Measurements from ENCODE around the gene RIC8A.

The RIC8A gene

GRCh38 chr11:204587-205109 is 2.9 kb upstream of the RIC8A start:
- no peak for DNase-seq

- no peak for DNase-seq
Measured at GRCh38 chr11:205221-206001, 2.1 kb upstream of the RIC8A start.

- DNase-seq, result no peak
Measured at GRCh38 chr11:206002-206384, 1.5 kb upstream of the RIC8A start.

- DNase-seq, result peak; percentile 31
Measured at GRCh38 chr11:206526-207207, 841 bp upstream of the RIC8A start.

GRCh38 chr11:207863-208180 is 314 bp downstream of the RIC8A start:
- DNase-seq, result no peak

- DNase-seq, result peak; percentile 84
Measured at GRCh38 chr11:208181-208916, 841 bp downstream of the RIC8A start.

- no peak for DNase-seq
Measured at GRCh38 chr11:208917-209260, 1.4 kb downstream of the RIC8A start.

- no peak for DNase-seq
Measured at GRCh38 chr11:209275-210121, 2.0 kb downstream of the RIC8A start.

- no peak for DNase-seq
Measured at GRCh38 chr11:210122-210802, 2.8 kb downstream of the RIC8A start.

- DNase-seq, result no peak
Measured at GRCh38 chr11:210803-211180, 3.3 kb downstream of the RIC8A start.

- DNase-seq, result no peak
Measured at GRCh38 chr11:211295-211694, 3.8 kb downstream of the RIC8A start.

- no peak for DNase-seq
Measured at GRCh38 chr11:211741-212140, 4.2 kb downstream of the RIC8A start.

- no peak for DNase-seq
Measured at GRCh38 chr11:212150-213100, 4.9 kb downstream of the RIC8A start.

- no peak for DNase-seq
Measured at GRCh38 chr11:213111-213510, 5.6 kb downstream of the RIC8A start.

- DNase-seq, result no peak
Measured at GRCh38 chr11:214083-214482, 6.6 kb downstream of the RIC8A start.

- DNase-seq, result no peak
Measured at GRCh38 chr11:215581-216037, 8.1 kb downstream of the RIC8A start.

- no peak for DNase-seq
Measured at GRCh38 chr11:216081-216974, 8.8 kb downstream of the RIC8A start.

- no peak for DNase-seq
Measured at GRCh38 chr11:217704-218103, 10.2 kb downstream of the RIC8A start.

GRCh38 chr11:218815-219593 is 11.5 kb downstream of the RIC8A start:
- DNase-seq, result no peak

Data from CD4-positive, alpha-beta T cell treated with Interleukin-6 for 4 hours (primary cell).